CD4-positive, alpha-beta T cell treated with Interleukin-15 for 1 hour (primary cell): Measurements from ENCODE around the gene VPS36.
"Not testable (repeated sequence)": the region's sequence is repeated elsewhere in the genome, so short reads cannot be mapped to it uniquely, and the experiment has no call there.

ENCODE experiments used
- DNase-seq: peaks from one replicate; pipeline ENCODE4 v3.0.0-alpha.2; 2020

The VPS36 gene

GRCh38 chr13:52432456-52432855, 18.0 kb downstream of the VPS36 start:
- no peak for DNase-seq

GRCh38 chr13:52428295-52428694, 22.1 kb downstream of the VPS36 start:
- no peak for DNase-seq

GRCh38 chr13:52421216-52421615, 29.2 kb downstream of the VPS36 start:
- DNase-seq = no peak

- DNase-seq = no peak
These were observed 31.4 kb downstream of the VPS36 start for GRCh38 chr13:52419080-52419479.

GRCh38 chr13:52414963-52415362, 35.5 kb downstream of the VPS36 start:
- no peak for DNase-seq

- DNase-seq = no peak
These were observed 36.4 kb downstream of the VPS36 start for GRCh38 chr13:52414051-52414450.

GRCh38 chr13:52412128-52412527, 38.3 kb downstream of the VPS36 start:
- DNase-seq = no peak

GRCh38 chr13:52411629-52412028, 38.8 kb downstream of the VPS36 start:
- no peak for DNase-seq

- DNase-seq = not testable (repeated sequence)
These were observed 42.3 kb downstream of the VPS36 start for GRCh38 chr13:52408071-52408658.

- not testable (repeated sequence) for DNase-seq
These were observed 43.0 kb downstream of the VPS36 start for GRCh38 chr13:52407436-52407835.

- DNase-seq = no peak
These were observed 43.8 kb downstream of the VPS36 start for GRCh38 chr13:52406629-52407028.

- DNase-seq = no peak
These were observed 44.5 kb downstream of the VPS36 start, which contains the start of gene THSD1 for GRCh38 chr13:52405767-52406494. THSD1 (minus strand) TSS chr13:52406172; CDS start chr13:52402600, 3,572 bp downstream.

- DNase-seq = no peak
These were observed 45.1 kb downstream of the VPS36 start for GRCh38 chr13:52405369-52405766.

GRCh38 chr13:52399708-52400107, 50.7 kb downstream of the VPS36 start:
- DNase-seq = no peak

GRCh38 chr13:52399046-52399445, 51.4 kb downstream of the VPS36 start:
- no peak for DNase-seq

- no peak for DNase-seq
These were observed 54.7 kb downstream of the VPS36 start for GRCh38 chr13:52395704-52396103.

GRCh38 chr13:52394586-52394985, 55.8 kb downstream of the VPS36 start:
- DNase-seq = no peak

- no peak for DNase-seq
These were observed 56.7 kb downstream of the VPS36 start for GRCh38 chr13:52393572-52394357.

- no peak for DNase-seq
These were observed 62.7 kb downstream of the VPS36 start for GRCh38 chr13:52387721-52388120.

GRCh38 chr13:52385870-52386269, 64.6 kb downstream of the VPS36 start:
- DNase-seq = no peak

- no peak for DNase-seq
These were observed 67.1 kb downstream of the VPS36 start for GRCh38 chr13:52383366-52383765.

GRCh38 chr13:52378312-52378711, 72.1 kb downstream of the VPS36 start:
- DNase-seq = no peak

GRCh38 chr13:52377898-52378297, 72.5 kb downstream of the VPS36 start:
- DNase-seq = no peak

GRCh38 chr13:52374873-52375411, 75.5 kb downstream of the VPS36 start:
- no peak for DNase-seq
